GM19239 (cell line): Measurements from ENCODE around the gene TSPAN11.
"Not testable (repeated sequence)": the region's sequence is repeated elsewhere in the genome, so short reads cannot be mapped to it uniquely, and the experiment has no call there.

Experiments
- DNase-seq: peaks from one replicate; pipeline ENCODE4 v3.0.0; 2011; ENCODE audit warnings: low spot score; ENCODE audit not compliant: insufficient read length
- FAIRE-seq: peaks from 2 replicates; lab custom pipeline; 2011; peaks lifted over from hg19 to GRCh38; lab: Jason Lieb, UNC

Gene TSPAN11, protein sequence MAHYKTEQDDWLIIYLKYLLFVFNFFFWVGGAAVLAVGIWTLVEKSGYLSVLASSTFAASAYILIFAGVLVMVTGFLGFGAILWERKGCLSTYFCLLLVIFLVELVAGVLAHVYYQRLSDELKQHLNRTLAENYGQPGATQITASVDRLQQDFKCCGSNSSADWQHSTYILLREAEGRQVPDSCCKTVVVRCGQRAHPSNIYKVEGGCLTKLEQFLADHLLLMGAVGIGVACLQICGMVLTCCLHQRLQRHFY

DNA sequence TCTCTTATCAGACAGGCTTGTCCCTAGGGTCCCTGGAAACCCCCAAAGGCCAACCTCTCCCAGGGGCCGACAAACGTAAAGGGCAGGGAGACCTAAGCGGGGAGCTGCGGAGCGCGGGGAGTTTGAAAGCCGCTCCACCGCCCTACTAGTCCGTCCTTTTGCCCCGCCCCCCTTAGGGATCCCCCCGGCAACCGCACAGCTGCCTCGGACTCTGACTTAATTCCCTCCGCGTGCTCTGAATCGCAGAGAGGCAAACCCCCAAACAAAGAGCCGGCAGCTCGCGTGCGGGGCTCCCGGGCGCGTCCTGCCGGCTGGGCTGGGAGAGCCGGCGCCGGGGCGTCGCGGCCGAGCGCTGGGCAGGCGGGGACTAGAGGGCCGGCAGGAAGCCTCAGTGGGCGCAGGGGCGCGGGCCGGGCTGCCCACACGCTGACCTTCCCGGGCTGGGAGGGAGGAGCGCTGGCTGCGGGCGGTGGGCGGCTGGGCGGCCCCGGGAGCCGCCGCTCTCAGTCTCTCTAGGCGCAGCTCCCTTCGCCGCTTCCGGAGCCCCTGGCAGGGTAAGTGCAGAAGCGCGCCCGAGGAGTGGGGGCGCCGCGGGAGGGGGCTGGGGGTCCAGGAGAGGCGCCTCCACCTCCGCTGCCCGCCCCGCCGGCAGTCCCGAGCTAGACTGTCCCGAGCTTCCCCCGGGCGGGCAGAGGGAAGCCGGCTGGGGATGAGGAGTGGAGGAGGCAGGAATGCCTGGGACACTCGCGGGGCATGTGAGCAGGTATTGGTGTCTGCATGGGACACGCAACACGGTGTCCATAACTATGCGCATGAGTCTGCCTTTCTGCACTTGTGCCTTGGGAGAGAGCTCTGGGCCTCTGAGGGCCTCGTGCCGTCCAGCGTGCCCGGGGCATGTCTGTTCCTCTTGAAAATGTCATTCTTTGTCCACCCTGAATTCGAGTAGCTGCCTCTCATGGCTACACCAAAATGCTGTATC lies at the start of gene TSPAN11:
Gene TSPAN11, plus strand, starts transcription at position 506 of the 979 bp plus-strand sequence. CDS start 27,244 bp downstream, outside the sequence.
- DNase-seq (no peak), FAIRE-seq (no peak)

DNA sequence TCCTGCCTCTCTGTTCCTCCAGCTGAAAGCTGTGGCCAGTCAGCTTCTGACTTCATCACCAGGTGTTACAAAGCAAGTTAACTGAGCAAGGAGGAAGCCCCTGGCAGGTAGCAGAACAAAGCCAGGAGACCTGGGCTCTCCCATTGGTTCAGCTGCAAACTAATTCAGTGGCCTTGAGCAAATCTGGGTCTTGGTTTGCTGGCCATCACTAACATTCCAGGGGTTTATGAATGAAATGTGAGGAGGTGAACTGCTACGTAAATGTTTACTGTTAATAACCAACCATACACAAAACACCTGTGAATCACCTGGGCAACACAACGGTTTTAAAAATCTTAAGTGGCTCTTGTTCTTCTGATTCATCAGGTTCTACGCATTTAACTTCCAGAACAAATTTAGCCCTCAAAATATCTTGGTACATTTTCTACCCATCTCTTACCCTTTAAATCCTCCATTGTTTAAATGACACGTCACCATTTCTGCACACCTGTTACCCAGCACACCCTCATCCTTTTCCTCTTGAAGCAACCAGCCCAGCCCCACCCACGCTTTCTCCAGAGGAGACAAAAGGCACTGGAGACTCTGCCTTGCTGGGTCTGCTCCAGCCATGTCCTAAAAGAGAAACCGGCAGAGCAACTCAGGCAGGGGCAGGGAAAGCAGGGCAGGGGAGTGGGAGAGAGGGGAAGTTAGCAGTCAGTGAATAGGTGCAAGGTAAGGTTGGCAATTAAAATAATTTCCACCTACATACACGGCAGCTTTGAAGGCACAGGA lies 49.3 kb upstream of the TSPAN11 start:
- FAIRE-seq (no peak), DNase-seq (no peak)

DNA sequence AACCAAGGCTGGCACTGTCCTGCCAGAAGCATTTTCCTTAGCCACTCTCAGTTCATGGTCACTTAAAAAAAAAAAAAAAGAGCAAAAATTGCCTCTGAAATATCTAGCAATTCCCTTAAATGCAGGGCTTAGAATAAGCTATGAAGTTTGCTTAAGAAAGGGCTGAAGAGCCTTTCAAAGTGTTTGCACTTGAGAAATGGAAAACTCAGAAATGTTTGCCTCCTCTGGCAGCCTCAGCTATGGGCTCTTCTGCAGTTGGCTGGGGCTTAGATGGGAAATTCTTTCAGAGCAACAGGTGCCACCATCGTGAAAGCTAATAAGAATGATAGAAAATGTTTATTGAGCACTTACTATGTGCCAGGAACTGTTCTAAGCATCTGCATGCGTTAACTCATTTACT lies 48.5 kb upstream of the TSPAN11 start:
- FAIRE-seq, result no peak

DNA sequence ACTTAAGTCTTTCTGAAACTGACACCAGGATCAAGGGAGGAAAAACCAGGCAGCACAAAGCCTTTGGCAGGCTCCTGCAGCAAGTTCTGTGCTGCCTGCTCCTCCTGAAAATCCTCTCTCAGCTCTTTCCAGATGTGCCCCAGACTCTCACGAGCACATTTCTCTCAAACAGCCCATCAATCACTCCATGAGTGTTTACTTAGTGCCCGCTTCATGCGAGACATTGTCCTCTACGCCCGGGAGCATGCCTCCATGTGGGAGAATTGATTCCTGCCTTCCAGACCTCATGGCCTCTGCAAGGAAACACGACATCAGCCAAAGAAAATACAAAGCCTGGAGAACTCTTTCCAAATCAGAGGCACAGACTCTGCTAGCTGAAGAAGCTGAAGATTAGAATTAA lies 46.5 kb upstream of the TSPAN11 start:
- DNase-seq (no peak), FAIRE-seq (no peak)

More for the DNA sequence above, 48.5 kb upstream of the TSPAN11 start:
- DNase-seq, result no peak

DNA sequence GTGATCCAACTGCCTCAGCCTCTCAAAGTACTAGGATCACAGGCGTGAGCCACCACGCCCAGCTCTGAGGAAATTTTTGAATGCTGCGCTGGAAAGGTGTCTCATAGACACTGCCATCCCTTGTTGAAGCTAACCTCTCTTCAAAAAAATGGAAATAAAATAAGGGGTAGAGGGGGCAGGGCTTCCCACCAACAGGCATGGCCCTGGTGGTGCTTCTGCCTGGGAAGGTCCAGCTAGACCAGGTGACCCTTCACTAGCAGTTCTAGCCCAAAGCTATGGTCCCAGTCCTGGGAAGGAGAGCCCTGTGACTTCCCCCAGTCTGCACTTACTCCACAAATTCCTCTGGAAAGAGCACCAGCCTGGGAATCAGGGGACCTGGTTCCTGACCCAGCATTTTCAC lies 45.7 kb upstream of the TSPAN11 start:
- no peak for DNase-seq
- FAIRE-seq, result no peak

DNA sequence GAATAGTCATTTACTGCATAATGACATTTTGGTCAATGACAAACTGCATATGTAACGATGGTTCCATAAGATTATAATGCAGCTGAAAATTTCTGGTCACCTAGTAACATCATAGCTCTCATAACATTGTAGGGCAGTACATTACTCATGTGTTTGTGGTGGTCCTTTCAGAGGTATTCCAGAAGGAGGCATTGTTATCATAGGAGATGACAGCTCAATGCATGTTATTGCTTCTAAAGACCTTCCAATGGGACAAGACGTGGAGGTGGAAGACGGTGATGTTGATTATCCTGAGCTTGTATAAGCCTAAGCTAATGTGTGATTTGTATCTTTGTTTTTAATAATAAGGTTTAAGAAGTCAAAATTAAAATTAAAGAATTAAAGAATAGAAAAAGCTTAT lies 43.8 kb upstream of the TSPAN11 start:
- DNase-seq (no peak), FAIRE-seq (no peak)

DNA sequence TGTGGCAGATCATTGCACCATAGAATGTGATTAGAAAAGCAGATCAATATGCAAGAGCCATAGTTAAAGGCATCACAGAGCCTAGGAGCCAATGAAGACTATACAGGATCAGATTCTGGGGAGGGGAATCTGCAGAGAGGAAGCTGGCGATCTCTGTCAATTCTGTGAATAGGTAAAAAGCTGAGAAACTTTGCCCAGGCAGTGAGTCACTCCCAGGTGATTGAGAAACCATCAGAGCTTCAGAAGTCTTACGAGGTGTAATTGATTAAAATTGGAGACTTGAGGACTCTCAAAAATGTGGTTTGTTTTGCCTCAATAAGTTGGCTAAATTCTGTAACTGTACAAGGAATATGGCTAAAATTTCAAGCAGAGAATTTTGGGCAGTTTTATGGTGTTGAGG lies 41.7 kb upstream of the TSPAN11 start:
- FAIRE-seq, result no peak
- DNase-seq, result no peak

DNA sequence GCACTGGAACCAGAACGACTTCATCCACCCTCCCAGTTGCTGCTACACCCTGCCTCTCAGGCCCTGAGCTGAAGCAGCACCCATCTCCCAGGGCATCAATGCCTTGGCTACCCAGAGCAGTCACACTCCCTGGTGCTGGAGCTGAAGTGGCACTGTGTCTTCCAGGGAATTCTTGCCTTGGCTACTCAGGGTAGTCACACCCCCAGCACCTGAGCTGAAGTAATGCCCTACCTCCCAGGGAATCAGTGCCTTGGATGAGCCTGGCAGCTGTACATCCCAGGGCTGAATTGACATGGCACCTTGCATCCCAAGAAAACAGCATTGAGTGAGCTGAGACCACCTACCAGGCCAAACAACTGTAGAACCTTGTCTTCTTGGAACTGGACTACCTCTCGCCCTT lies 41.2 kb upstream of the TSPAN11 start:
- FAIRE-seq (no peak), DNase-seq (no peak)

DNA sequence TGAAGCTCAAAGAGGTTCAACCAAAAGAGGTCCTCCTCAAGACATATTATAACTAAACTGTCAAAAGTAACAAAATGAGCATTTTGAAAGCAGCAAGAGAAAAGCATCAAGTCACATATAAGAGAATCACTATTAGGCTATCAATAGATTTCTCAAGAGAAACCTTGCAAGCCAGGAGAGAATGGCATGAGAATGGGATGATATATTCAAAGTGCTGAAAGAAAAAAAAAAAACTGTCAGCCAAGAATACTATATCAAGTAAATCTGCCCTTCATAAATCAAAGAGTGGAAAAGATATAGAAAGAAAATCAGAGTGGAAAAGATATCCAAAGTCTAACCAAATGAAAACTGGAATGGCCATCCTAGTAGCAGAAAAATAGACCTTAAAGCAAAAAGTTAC lies 39.3 kb upstream of the TSPAN11 start:
- no peak for FAIRE-seq
- DNase-seq, result no peak

DNA sequence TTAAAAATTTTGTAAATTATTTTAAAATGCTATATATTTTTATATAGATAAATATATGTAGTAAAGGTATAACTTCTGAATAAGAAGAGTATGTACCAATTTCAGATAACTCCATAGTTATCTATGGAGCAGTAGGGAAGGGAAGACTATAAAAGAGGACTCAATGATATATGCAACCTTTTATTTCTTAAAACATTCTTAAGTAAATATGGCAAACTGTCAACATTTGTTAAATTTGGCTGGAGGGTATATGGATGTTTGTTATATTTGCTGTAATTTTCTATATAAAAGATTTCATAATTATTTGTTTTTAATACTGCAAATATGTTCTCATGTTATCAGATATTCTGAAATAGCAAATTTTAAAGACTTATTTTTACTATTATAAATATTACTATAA lies 38.3 kb upstream of the TSPAN11 start:
- FAIRE-seq (no peak), DNase-seq (no peak)

DNA sequence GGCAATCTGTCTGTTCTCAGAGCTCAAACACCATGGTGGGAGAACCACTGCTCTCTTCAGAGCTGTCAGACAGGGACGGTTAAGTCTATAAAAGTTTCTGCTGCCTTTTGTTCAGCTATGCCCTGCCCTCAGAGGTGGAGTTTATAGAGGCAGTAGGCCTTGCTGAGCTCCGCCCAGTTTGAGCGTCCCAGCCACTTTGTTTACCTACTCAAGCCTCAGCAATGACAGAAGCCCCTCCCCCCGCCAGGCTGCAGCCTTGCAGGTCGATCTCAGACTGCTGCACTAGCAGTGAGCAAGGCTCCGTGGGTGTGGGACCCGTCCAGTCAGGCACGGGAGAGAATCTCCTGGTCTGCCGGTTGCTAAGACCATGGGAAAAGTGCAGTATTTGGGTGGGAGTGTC lies 32.0 kb upstream of the TSPAN11 start:
- not testable (repeated sequence) for DNase-seq, FAIRE-seq

DNA sequence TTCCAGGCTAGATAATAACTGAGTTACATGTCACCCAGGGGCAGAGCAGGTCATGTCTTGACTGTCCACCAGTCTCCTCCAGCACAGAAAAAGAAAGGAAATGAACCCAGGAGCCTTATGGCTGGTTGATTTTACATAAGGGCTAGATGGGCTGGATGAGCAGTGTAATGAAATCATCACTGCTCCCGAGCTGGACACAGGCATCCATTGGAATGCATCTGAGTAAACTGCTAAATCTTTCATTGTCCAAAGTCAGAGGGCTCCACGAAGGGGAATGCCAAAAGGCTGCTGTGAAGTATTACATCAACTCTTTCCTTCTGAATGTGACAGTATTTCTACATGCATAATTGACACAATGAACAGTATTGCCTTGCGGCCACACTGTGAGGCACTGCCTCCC lies 30.1 kb upstream of the TSPAN11 start:
- DNase-seq, result no peak
- FAIRE-seq, result no peak

DNA sequence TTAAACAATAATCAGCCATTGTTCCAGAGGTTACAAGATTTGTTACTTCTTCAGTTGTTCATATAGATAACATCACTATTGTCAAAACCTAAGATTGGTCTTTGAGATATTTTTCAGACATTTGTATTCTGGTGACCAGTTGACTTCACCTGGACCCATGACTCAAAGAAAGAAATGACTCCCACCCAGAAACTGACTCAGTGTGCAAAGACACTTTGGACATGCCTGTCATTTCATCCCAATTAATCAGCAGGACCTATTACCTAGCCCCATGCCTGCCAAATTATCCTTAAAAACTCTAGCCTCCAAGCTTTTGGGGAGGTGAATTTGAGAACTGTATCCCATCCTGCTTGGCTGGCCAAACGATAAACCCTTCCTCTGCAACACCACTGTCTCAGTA lies 27.7 kb upstream of the TSPAN11 start:
- DNase-seq (no peak), FAIRE-seq (no peak)

DNA sequence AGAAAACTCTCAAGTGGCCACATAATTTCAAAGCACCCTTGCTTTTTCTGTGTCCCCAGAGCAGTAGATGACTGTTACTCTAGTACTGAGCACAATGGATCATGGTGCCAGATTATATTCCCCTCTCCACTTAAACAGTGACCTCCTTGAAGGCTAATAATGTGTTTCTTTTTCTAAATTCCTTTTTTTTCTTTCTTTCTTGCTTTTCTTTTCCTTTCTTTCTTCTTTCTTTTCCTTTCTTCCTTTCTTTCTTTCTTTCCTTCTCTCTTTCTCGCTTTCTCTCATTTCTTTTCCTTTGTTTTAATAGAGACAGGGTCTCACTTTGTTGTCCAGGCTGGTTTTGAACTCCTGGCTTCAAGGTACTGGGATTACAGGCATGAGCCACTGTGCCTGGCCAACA lies 26.2 kb upstream of the TSPAN11 start:
- FAIRE-seq (no peak), DNase-seq (no peak)

DNA sequence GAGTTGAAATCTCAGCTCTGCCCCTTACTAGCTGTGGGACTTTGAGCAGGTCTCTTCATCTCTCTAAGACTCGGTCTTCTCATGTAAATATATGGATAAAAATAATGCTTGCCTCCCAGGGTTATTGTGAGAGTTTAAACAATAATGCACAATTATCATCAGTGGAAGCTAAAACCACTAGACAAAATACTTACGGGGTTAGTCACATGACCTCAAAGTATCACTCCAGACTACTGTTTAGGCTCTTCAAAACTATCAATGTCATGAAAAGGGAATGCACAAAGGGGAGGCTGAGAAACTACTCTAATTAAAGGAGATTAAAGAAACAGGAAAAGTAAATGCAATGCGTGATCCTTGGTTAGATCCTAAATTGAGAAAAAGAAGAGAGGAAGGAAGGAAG lies 24.5 kb upstream of the TSPAN11 start:
- FAIRE-seq (no peak), DNase-seq (no peak)

DNA sequence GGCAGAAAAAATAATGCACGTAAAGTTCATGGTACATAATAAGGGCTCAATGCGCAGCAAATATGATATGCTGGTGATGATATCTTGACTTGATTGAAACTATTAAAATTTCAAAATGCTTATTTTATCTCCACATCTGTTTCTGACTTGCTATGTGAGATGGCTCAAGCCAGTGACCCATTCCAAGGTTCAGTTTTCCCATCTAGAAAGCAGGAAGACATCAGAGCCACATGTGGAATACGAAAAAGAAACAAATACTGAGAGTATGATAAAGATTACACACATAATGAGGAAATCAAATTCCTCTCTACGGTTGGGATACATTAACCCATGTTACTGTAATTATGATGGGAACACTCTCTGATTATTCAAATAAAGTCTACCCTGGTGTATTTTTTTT lies 24.0 kb upstream of the TSPAN11 start:
- FAIRE-seq (no peak), DNase-seq (no peak)

DNA sequence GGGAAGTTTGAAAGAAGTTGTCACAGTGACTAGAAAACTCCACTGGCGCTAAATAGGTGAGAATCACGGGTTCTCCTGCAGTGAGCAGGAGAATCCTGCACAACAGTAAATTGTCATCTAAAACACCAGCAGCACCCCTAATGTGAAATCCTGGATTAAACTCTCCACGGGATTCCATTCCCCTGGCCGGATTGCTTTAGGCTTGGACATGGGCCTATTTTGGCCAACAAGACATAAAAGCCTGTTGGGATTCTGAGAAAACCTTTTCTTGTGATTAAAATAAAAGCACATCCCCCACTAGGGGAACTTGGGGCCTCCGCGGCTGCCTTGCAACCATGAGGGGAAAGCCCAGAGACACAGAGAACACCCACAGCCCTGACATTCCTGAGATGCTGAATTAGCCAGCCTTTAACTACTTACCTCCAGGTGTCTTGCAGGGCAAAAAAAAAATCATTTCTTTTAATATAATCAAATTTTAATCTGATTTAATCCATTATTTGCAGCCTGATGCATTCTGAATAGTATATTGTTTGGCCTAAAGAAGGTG lies 21.0 kb upstream of the TSPAN11 start:
- DNase-seq, result no peak
- FAIRE-seq, result no peak

DNA sequence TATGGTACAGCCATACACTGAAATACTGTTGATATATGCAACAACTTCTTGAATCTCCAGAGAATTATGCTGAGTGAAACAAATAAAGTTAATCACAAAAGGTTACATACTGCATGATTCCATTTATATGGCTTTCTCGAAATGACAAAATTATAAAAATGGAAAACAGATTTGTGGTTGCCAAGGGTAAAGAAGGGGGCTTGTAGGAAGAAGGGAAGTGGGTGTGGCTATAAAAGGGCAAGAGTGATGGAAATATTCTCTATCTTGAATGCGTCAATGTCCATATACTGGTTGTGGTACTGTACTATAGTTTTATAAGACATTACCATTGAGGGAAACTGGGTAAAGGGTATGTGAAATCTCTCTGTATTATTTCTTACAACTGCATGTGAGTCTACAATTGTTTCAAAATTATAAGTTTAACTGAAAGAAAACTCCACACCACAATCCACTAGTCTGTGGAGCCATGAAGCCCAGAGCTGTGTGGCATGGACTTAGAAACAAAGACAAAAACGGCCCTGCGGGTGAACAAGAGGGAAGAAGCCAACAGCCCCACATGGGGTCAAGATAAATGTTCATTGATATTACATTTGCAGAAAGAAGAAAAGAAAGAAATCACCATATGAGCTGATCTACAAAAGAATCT lies 18.3 kb upstream of the TSPAN11 start:
- DNase-seq, result no peak

DNA sequence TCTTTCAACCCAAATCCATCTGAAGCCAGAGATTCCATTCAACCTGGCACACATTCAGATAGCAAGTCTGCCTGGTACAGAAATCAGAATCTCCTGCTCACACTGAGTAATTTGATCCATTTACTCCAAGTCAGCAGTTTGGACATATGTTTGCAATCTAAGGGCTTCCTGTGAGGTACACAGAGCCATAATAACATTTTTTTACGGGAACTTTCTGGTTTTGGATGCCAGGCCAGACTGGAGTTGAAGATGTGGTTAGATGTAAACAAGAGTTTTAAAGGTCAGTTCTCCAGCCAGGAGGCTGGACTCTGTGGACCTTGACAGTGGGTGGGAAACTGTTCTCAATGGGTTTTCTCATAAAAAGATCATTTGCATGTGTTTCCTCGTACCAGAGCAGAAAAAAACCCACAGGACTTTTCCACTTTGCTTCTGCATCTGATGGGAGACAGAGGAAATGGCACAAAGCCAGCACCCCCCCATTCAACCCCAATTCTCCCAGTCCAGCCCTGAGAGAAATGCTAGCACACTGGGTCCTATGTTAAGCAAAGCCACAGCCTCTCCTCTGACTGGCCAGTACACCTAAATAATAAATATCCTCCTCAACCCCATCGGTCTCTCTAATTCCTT lies 17.7 kb upstream of the TSPAN11 start:
- FAIRE-seq (no peak), DNase-seq (no peak)

More for the DNA sequence above, 18.3 kb upstream of the TSPAN11 start:
- no peak for FAIRE-seq
